ENCODE measurements around the gene MEP1B.

- TF ChIP-seq, protein P1, sequence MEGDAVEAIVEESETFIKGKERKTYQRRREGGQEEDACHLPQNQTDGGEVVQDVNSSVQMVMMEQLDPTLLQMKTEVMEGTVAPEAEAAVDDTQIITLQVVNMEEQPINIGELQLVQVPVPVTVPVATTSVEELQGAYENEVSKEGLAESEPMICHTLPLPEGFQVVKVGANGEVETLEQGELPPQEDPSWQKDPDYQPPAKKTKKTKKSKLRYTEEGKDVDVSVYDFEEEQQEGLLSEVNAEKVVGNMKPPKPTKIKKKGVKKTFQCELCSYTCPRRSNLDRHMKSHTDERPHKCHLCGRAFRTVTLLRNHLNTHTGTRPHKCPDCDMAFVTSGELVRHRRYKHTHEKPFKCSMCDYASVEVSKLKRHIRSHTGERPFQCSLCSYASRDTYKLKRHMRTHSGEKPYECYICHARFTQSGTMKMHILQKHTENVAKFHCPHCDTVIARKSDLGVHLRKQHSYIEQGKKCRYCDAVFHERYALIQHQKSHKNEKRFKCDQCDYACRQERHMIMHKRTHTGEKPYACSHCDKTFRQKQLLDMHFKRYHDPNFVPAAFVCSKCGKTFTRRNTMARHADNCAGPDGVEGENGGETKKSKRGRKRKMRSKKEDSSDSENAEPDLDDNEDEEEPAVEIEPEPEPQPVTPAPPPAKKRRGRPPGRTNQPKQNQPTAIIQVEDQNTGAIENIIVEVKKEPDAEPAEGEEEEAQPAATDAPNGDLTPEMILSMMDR (IDR thresholded peaks at IDR 0.05; ENCODE audit: borderline replicate concordance, extremely low read depth, low read length, poor library complexity, severe bottlenecking): no peak
- no peak for TF ChIP-seq EZH2 (IDR thresholded peaks at IDR 0.05; ENCODE audit: borderline replicate concordance, low read depth, low read length, severe bottlenecking)
Measured at GRCh38 chr18:32242395-32242794, 52.6 kb downstream of the MEP1B start.

All from DND-41 (cell line).